WTC11 (cell line): Measurements from ENCODE around the gene WNT8A. TPM values are rescaled to one million over a fixed set of nuclear protein-coding genes. Genes with fewer than 3 reads are reported as not detected.
A peak's percentile ranks its signal among the peaks of the same experiment; 100 is the strongest.

Source experiments
- ATAC-seq: fragments of 200-7000 bp; cut with Tn5 transposase; 2 replicates; pipeline ENCODE4 v1.10.0; 2021; ENCODE audit warnings: mild to moderate bottlenecking, moderate library complexity
- CTCF ChIA-PET: fragments of 300-600 bp; sonication (Branson Sonifier 250); formaldehyde crosslinking; loops from one replicate; lab custom pipeline; 2021; ENCODE audit warnings: antibody characterized with exemption; lab: Charles Lee
- POLR2A ChIA-PET: fragments of 350-600 bp; sonication (Branson Sonifier 250); formaldehyde crosslinking; loops from one replicate; lab custom pipeline; 2021; ENCODE audit warnings: antibody characterized with exemption; lab: Charles Lee
- DNase-seq: peaks from one replicate; pipeline ENCODE4 v3.0.0; 2021; ENCODE audit warnings: low spot score
- H3K27ac Mint-ChIP-seq: 2 replicates; pipeline ENCODE4 v1.8.0; 2021; ENCODE audit warnings: mixed read lengths
- H3K27me3 Mint-ChIP-seq: 2 replicates; pipeline ENCODE4 v1.8.0; 2021; ENCODE audit warnings: low read depth, mild to moderate bottlenecking, moderate library complexity, mixed read lengths
- H3K36me3 Mint-ChIP-seq: 2 replicates; pipeline ENCODE4 v1.8.0; 2021; ENCODE audit warnings: mixed read lengths
- H3K4me1 Mint-ChIP-seq: 2 replicates; pipeline ENCODE4 v1.8.0; 2022; ENCODE audit warnings: mixed read lengths
- H3K4me3 Mint-ChIP-seq: 2 replicates; pipeline ENCODE4 v1.8.0; 2021; ENCODE audit warnings: mild to moderate bottlenecking, moderate library complexity, mixed read lengths
- H3K9me3 Mint-ChIP-seq: 2 replicates; pipeline ENCODE4 v1.8.0; 2021; ENCODE audit warnings: mixed read lengths
- ATF2 ChIP-seq: sonication (generic); formaldehyde crosslinking; IDR thresholded peaks from 2 replicates; pipeline ENCODE4 v1.8.1; 2022; ENCODE audit warnings: low read depth, missing genetic modification reagents, borderline replicate concordance
- E2F4 ChIP-seq: sonication (generic); formaldehyde crosslinking; IDR thresholded peaks from 2 replicates; pipeline ENCODE4 v1.8.1; 2022; ENCODE audit warnings: low read depth, mild to moderate bottlenecking, moderate library complexity, missing genetic modification reagents, borderline replicate concordance
- ESRRA ChIP-seq: sonication (generic); formaldehyde crosslinking; IDR thresholded peaks from 2 replicates; pipeline ENCODE4 v1.8.1; 2022; ENCODE audit warnings: mild to moderate bottlenecking, missing genetic modification reagents, borderline replicate concordance
- NFATC4 ChIP-seq: fragments of 250-450 bp; sonication (Bioruptor Pico); IDR thresholded peaks from 2 replicates; pipeline ENCODE4 v1.9.0; 2021; ENCODE audit warnings: mild to moderate bottlenecking
- NFYB ChIP-seq: sonication (generic); formaldehyde crosslinking; conservative IDR thresholded peaks from 2 replicates; pipeline ENCODE4 v1.8.0; 2022; ENCODE audit warnings: low read depth, missing genetic modification reagents
- OVOL2 ChIP-seq: fragments of 250-450 bp; sonication (Bioruptor Pico); IDR thresholded peaks from 2 replicates; pipeline ENCODE4 v1.9.0; 2021; ENCODE audit warnings: mild to moderate bottlenecking, borderline replicate concordance
- PREB ChIP-seq: sonication (generic); formaldehyde crosslinking; IDR thresholded peaks from 2 replicates; pipeline ENCODE4 v1.8.1; 2022; ENCODE audit warnings: mild to moderate bottlenecking, missing genetic modification reagents, moderate library complexity, borderline replicate concordance
- TEAD1 ChIP-seq: sonication (generic); formaldehyde crosslinking; IDR thresholded peaks from 2 replicates; pipeline ENCODE4 v1.8.0; 2022; ENCODE audit warnings: mild to moderate bottlenecking, missing genetic modification reagents
- ZBTB21 ChIP-seq: sonication (generic); formaldehyde crosslinking; IDR thresholded peaks from 2 replicates; pipeline ENCODE4 v1.8.1; 2023; ENCODE audit warnings: mild to moderate bottlenecking, missing genetic modification reagents, borderline replicate concordance
- ZNF121 ChIP-seq: sonication (generic); formaldehyde crosslinking; IDR thresholded peaks from 2 replicates; pipeline ENCODE4 v1.8.0; 2023; ENCODE audit warnings: missing genetic modification reagents
- ZNF263 ChIP-seq: sonication (generic); formaldehyde crosslinking; IDR thresholded peaks from 2 replicates; pipeline ENCODE4 v1.8.1; 2022; ENCODE audit warnings: low read depth, mild to moderate bottlenecking, moderate library complexity, missing genetic modification reagents
- ZNF396 ChIP-seq: fragments of 250-450 bp; sonication (Bioruptor Pico); IDR thresholded peaks from 2 replicates; pipeline ENCODE4 v1.8.0; 2021; ENCODE audit warnings: mild to moderate bottlenecking, moderate library complexity, borderline replicate concordance
- ZNF416 ChIP-seq: fragments of 250-450 bp; sonication (Bioruptor Pico); IDR thresholded peaks from 2 replicates; pipeline ENCODE4 v1.9.0; 2021; ENCODE audit warnings: mild to moderate bottlenecking, inconsistent platforms
- ZNF425 ChIP-seq: fragments of 250-450 bp; sonication (Bioruptor Pico); conservative IDR thresholded peaks from 2 replicates; pipeline ENCODE4 v1.9.0; 2021; ENCODE audit warnings: mild to moderate bottlenecking
- total RNA-seq: library from RNA; stranded (reverse); gene quantifications from 3 replicates; pipeline ENCODE4 v1.2.3, GENCODE V29; 2021
- TF ChIP-seq, protein P1 (sequence below): sonication (generic); formaldehyde crosslinking; IDR thresholded peaks from 2 replicates; pipeline ENCODE4 v1.8.0; 2023; ENCODE audit warnings: mild to moderate bottlenecking, missing genetic modification reagents
- TF ChIP-seq, protein P2 (sequence below): fragments of 250-450 bp; sonication (Bioruptor Pico); IDR thresholded peaks from 2 replicates; pipeline ENCODE4 v1.9.0; 2021; ENCODE audit warnings: moderate library complexity, mild to moderate bottlenecking, inconsistent platforms, borderline replicate concordance
- TF ChIP-seq, protein P3 (sequence below): sonication (generic); formaldehyde crosslinking; IDR thresholded peaks from 2 replicates; pipeline ENCODE4 v1.8.0; 2022; ENCODE audit warnings: mild to moderate bottlenecking, missing genetic modification reagents

The WNT8A gene
- total RNA-seq, 1 experiment from 2014 or later: not detected

DNA sequence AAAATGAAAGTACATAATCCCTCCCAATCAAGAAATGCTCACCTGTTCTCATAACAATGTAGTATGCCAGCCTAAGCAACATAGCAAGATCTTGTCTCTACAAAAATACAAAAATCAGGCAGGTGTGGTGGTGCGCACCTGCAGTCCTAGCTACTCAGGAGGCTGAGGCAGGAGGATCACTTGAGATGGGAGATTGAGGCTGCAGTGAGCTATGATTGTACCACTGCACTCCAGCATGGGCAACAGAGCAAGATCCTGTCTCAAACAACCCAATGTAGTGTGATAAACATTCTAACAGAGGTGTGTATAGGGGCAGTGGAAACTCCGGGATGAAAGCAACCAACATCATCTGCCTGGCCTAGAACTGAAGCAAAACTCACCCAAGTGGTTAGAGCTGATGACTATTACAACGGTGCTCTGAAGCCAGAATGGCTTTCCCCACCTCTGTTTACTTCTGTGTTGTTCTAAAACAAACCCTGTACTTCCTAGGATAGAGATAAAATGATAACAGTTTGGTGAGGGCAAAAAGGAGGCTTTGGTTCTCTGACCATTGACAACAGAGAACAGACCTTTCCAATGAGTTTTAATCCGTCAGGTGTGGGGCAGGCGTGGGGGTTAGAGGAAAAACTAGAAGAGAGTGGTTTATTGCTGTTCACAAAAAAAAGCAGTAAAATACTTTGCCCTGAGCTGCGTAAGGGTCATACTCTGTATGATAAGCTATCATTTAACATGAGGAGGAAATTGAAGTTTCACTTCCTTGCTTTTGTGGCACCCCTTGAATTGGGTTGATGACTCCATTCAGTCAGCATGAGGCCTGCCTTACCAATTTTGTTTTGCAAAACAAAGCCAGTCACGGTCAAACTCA lies 18.9 kb downstream of the WNT8A start:
- no peak for DNase-seq
- ChIA-PET CTCF (interaction anchor here (0.9 to 1.8 kb wide), 8 partner anchors 18 to 66 kb away, joined by 3 to 12 read pairs (median 4); partner anchors contain the start of gene WNT8A), POLR2A (interaction anchor here (0.6 to 1.0 kb wide), 2 partner anchors 14 to 83 kb away, joined by 3 read pairs; no protein-coding TSS in a partner anchor)
- Mint-ChIP-seq H3K27me3 (peaks cover 79% of the 10 kb centered on the region), H3K4me3 (no peak overlapping the region), H3K36me3 (peaks cover 5% of the 10 kb centered on the region; the same call in 1 of the 2 replicates), H3K27ac (no peak overlapping the region), H3K9me3 (no peaks in the 10 kb centered on the region), H3K4me1 (peaks cover 21% of the 10 kb centered on the region)
- ATAC-seq: peak; percentile 36
- peak; percentile 69; the same call in 1 of the 2 replicates for TF ChIP-seq ZNF121 (CRISPR knock-in tag)
- no peak for TF ChIP-seq OVOL2 (CRISPR knock-in tag)
- TF ChIP-seq, protein P1, sequence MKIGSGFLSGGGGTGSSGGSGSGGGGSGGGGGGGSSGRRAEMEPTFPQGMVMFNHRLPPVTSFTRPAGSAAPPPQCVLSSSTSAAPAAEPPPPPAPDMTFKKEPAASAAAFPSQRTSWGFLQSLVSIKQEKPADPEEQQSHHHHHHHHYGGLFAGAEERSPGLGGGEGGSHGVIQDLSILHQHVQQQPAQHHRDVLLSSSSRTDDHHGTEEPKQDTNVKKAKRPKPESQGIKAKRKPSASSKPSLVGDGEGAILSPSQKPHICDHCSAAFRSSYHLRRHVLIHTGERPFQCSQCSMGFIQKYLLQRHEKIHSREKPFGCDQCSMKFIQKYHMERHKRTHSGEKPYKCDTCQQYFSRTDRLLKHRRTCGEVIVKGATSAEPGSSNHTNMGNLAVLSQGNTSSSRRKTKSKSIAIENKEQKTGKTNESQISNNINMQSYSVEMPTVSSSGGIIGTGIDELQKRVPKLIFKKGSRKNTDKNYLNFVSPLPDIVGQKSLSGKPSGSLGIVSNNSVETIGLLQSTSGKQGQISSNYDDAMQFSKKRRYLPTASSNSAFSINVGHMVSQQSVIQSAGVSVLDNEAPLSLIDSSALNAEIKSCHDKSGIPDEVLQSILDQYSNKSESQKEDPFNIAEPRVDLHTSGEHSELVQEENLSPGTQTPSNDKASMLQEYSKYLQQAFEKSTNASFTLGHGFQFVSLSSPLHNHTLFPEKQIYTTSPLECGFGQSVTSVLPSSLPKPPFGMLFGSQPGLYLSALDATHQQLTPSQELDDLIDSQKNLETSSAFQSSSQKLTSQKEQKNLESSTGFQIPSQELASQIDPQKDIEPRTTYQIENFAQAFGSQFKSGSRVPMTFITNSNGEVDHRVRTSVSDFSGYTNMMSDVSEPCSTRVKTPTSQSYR (CRISPR knock-in tag): no peak
- TF ChIP-seq TEAD1 (CRISPR knock-in tag): peak; percentile 40; the same call in 1 of the 2 replicates

DNA sequence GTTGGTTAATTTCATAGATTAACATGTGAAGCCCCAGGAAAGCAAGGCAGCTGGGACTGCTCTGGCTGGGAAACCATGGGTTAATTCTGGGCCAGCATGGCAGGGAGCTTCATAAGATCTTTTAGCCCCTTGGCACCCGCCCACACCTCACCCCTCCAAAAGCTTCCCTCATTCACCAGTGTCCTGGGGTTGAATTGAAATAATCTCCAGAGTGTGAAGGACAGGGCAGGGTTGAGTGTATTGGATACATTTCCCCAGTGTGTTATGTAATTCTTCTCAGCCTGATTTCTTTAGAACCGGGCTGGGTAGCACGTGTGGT lies 19.4 kb downstream of the WNT8A start:
- Mint-ChIP-seq H3K27me3 (peaks cover 73% of the 10 kb centered on the region), H3K27ac (no peak overlapping the region), H3K4me3 (no peak overlapping the region), H3K36me3 (peaks cover 5% of the 10 kb centered on the region; the same call in 1 of the 2 replicates), H3K4me1 (peaks cover 21% of the 10 kb centered on the region), H3K9me3 (no peaks in the 10 kb centered on the region)
- ATAC-seq (peak; percentile 81), DNase-seq (no peak)
- TF ChIP-seq ZNF263 (no peak), ZNF396 (CRISPR knock-in tag) (no peak), PREB (no peak), NFYB (no peak), ESRRA (CRISPR knock-in tag) (no peak), NFATC4 (CRISPR knock-in tag) (no peak), ZNF121 (CRISPR knock-in tag) (no peak), ZNF425 (CRISPR knock-in tag) (no peak), ATF2 (CRISPR knock-in tag) (no peak), ZNF416 (no peak), ZBTB21 (CRISPR knock-in tag) (no peak), OVOL2 (CRISPR knock-in tag) (no peak), E2F4 (CRISPR knock-in tag) (no peak)
- TF ChIP-seq, protein P2, sequence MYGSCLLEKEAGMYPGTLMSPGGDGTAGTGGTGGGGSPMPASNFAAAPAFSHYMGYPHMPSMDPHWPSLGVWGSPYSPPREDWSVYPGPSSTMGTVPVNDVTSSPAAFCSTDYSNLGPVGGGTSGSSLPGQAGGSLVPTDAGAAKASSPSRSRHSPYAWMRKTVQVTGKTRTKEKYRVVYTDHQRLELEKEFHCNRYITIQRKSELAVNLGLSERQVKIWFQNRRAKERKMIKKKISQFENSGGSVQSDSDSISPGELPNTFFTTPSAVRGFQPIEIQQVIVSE: no peak
- TF ChIP-seq, protein P3, sequence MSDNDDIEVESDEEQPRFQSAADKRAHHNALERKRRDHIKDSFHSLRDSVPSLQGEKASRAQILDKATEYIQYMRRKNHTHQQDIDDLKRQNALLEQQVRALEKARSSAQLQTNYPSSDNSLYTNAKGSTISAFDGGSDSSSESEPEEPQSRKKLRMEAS: no peak
- POLR2A ChIA-PET: interaction anchor here (0.6 to 1.0 kb wide), 2 partner anchors 13 to 84 kb away, joined by 3 read pairs; no protein-coding TSS in a partner anchor
- CTCF ChIA-PET: interaction anchor here (0.5 to 1.8 kb wide), 9 partner anchors 12 to 67 kb away, joined by 3 to 12 read pairs (median 4); no protein-coding TSS in a partner anchor
